OCI-LY1 (cell line): ENCODE measurements around the gene SLC9A7.
A peak's percentile ranks its signal among the peaks of the same experiment; 100 is the strongest.
"Not testable (repeated sequence)": the region's sequence is repeated elsewhere in the genome, so short reads cannot be mapped to it uniquely, and the experiment has no call there.

Experiments used
- H2AFZ ChIP-seq: fragments of 200-600 bp; sonication (generic), shearing (Covaris generic); 2 replicates; pipeline ENCODE4 v1.6.0; 2014; ENCODE audit warnings: antibody characterized with exemption, mild to moderate bottlenecking, low read length
- H3F3A ChIP-seq: fragments of 200-600 bp; sonication (generic), shearing (Covaris generic); 2 replicates; pipeline ENCODE4 v1.6.0; 2014; ENCODE audit warnings: mild to moderate bottlenecking, antibody characterized with exemption, low read length, moderate library complexity; ENCODE audit not compliant: insufficient read depth
- H3K27ac ChIP-seq: fragments of 200-600 bp; sonication (generic); 2 replicates; pipeline ENCODE4 v1.5.1; 2014; ENCODE audit warnings: low read length, mixed run types, mild to moderate bottlenecking, low read depth; ENCODE audit not compliant: poor library complexity, severe bottlenecking
- H3K27me3 ChIP-seq: fragments of 200-600 bp; sonication (generic); 2 replicates; pipeline ENCODE4 v1.6.0; 2014; ENCODE audit warnings: antibody characterized with exemption, mild to moderate bottlenecking, low read length, moderate library complexity; ENCODE audit not compliant: insufficient read depth
- H3K36me3 ChIP-seq: fragments of 200-600 bp; sonication (generic); 2 replicates; pipeline ENCODE4 v1.6.1; 2014; ENCODE audit warnings: mild to moderate bottlenecking, antibody characterized with exemption, low read length, moderate library complexity, mixed read lengths; ENCODE audit not compliant: insufficient read depth
- H3K4me1 ChIP-seq: fragments of 200-600 bp; sonication (generic); 2 replicates; pipeline ENCODE4 v1.5.1; 2014; ENCODE audit warnings: mild to moderate bottlenecking, low read length, moderate library complexity; ENCODE audit not compliant: insufficient read depth, severe bottlenecking
- H3K4me2 ChIP-seq: fragments of 200-600 bp; sonication (generic), shearing (Covaris generic); 2 replicates; pipeline ENCODE4 v1.6.1; 2014; ENCODE audit warnings: low read length
- H3K4me3 ChIP-seq: fragments of 200-600 bp; sonication (generic); 2 replicates; pipeline ENCODE4 v1.5.1; 2014; ENCODE audit warnings: low read length, low read depth, mild to moderate bottlenecking, mixed read lengths; ENCODE audit not compliant: poor library complexity, severe bottlenecking
- H3K79me2 ChIP-seq: fragments of 200-600 bp; shearing (Covaris generic); 2 replicates; pipeline ENCODE4 v1.6.1; 2016; ENCODE audit warnings: mixed run types, low read length, mixed read lengths; ENCODE audit not compliant: insufficient read depth
- H3K9ac ChIP-seq: fragments of 200-600 bp; sonication (generic), shearing (Covaris generic); 2 replicates; pipeline ENCODE4 v1.6.1; 2014; ENCODE audit warnings: mild to moderate bottlenecking, low read length, mixed read lengths
- H3K9me2 ChIP-seq: fragments of 200-600 bp; sonication (generic), shearing (Covaris generic); 2 replicates; pipeline ENCODE4 v1.6.1; 2014; ENCODE audit warnings: low read depth, mild to moderate bottlenecking, low read length, mixed read lengths
- H3K9me3 ChIP-seq: fragments of 200-600 bp; shearing (Covaris generic); 2 replicates; pipeline ENCODE4 v1.6.1; 2014; ENCODE audit warnings: low read length, mixed read lengths
- H4K20me1 ChIP-seq: fragments of 200-600 bp; sonication (generic), shearing (Covaris generic); 2 replicates; pipeline ENCODE4 v1.6.0; 2016; ENCODE audit warnings: mild to moderate bottlenecking, low read length; ENCODE audit not compliant: insufficient read depth
- CTCF ChIP-seq: fragments of 200-600 bp; sonication (generic), shearing (Covaris generic); IDR thresholded peaks from 2 replicates; pipeline ENCODE4 v1.5.1; 2017; ENCODE audit warnings: mild to moderate bottlenecking, antibody characterized with exemption, low read length, moderate library complexity, mixed read lengths
- EZH2 ChIP-seq: fragments of 200-600 bp; sonication (generic), shearing (Covaris generic); IDR thresholded peaks from 2 replicates; pipeline ENCODE4 v1.8.0; 2017; ENCODE audit warnings: borderline replicate concordance, mixed run types, mild to moderate bottlenecking, antibody characterized with exemption, low read length, moderate library complexity, mixed read lengths

SLC9A7 gene

GRCh38 chrX:46791927-46792809 lies 33.2 kb upstream of the SLC9A7 start:
- H3K9me3 ChIP-seq: no peaks in the 10 kb centered on the region
- no peak overlapping the region for H3K27ac ChIP-seq
- no peaks in the 10 kb centered on the region for H3F3A ChIP-seq
- H3K79me2 ChIP-seq: no peaks in the 10 kb centered on the region
- H3K36me3 ChIP-seq: no peaks in the 10 kb centered on the region
- H3K4me3 ChIP-seq: no peak overlapping the region
- no peaks in the 10 kb centered on the region for H3K9me2 ChIP-seq
- peaks cover 15% of the 10 kb centered on the region for H3K4me1 ChIP-seq
- no peak overlapping the region for H3K4me2 ChIP-seq
- H3K9ac ChIP-seq: no peak overlapping the region
- 0 out of 2 replicates have a peak overlapping the region, but pooled peaks have one; percentile 89 for H2AFZ ChIP-seq
- H4K20me1 ChIP-seq: no peaks in the 10 kb centered on the region
- TF ChIP-seq CTCF (no peak), EZH2 (no peak)
- no peaks in the 10 kb centered on the region for H3K27me3 ChIP-seq

DNA sequence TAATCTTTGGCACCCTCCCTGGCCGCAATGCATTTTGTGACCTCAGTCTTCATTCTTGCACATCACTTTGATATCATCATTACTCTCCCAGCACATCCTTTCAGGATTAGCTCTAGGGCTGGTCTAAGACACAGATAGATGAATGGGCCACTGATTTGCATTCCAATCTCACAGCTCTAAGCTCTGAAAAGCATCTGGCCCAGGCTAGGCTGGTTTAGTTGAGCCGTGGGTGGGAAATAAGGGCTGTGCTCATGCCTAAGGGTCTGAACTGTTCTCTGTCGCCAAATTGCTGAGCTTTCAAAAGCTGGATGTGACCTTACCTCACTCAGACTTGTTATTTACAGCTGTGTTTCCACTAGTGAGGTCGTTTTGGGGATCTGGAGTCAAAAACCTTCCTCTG lies 30.0 kb upstream of the SLC9A7 start:
- Histone ChIP-seq H3K4me3 (no peak overlapping the region), H3K9ac (no peak overlapping the region), H3K79me2 (no peaks in the 10 kb centered on the region), H3K4me1 (peaks cover 15% of the 10 kb centered on the region), H3K36me3 (no peaks in the 10 kb centered on the region), H3K9me3 (no peaks in the 10 kb centered on the region), H3K27me3 (no peaks in the 10 kb centered on the region), H3K27ac (no peak overlapping the region), H3K9me2 (no peaks in the 10 kb centered on the region), H3K4me2 (no peak overlapping the region), H4K20me1 (no peaks in the 10 kb centered on the region), H2AFZ (no peak overlapping the region), H3F3A (no peaks in the 10 kb centered on the region)
- TF ChIP-seq CTCF (no peak), EZH2 (no peak)

GRCh38 chrX:46784437-46784836 lies 25.5 kb upstream of the SLC9A7 start:
- not testable (repeated sequence) for H4K20me1 ChIP-seq, H3K4me3 ChIP-seq, H2AFZ ChIP-seq, H3K9ac ChIP-seq, H3K9me2 ChIP-seq, H3K27me3 ChIP-seq, H3K4me2 ChIP-seq, H3K79me2 ChIP-seq, H3K27ac ChIP-seq, H3K4me1 ChIP-seq, H3F3A ChIP-seq, H3K9me3 ChIP-seq, H3K36me3 ChIP-seq

- TF ChIP-seq EZH2 (no peak), CTCF (no peak)
- Histone ChIP-seq H3K4me3 (no peak overlapping the region), H2AFZ (no peak overlapping the region), H3K9me3 (no peaks in the 10 kb centered on the region), H3K4me2 (no peak overlapping the region), H3K36me3 (no peaks in the 10 kb centered on the region), H4K20me1 (no peaks in the 10 kb centered on the region), H3F3A (no peaks in the 10 kb centered on the region), H3K4me1 (no peaks in the 10 kb centered on the region), H3K27ac (no peak overlapping the region), H3K9ac (no peak overlapping the region), H3K79me2 (no peaks in the 10 kb centered on the region), H3K9me2 (no peaks in the 10 kb centered on the region), H3K27me3 (no peaks in the 10 kb centered on the region)
Observed at GRCh38 chrX:46782034-46782433, 23.1 kb upstream of the SLC9A7 start.
